GM20000 (cell line): ENCODE measurements around the gene ASTN2.

Experiments
- DNase-seq: peaks from one replicate; pipeline ENCODE4 v3.0.0; 2012; ENCODE audit warnings: low spot score
- TF ChIP-seq, protein P1 (sequence below): IDR thresholded peaks from 2 replicates; pipeline ENCODE4 v1.5.1; 2012; ENCODE audit warnings: mild to moderate bottlenecking, control low read depth; ENCODE audit errors: extremely low read depth, missing control alignments

ASTN2 gene

DNA sequence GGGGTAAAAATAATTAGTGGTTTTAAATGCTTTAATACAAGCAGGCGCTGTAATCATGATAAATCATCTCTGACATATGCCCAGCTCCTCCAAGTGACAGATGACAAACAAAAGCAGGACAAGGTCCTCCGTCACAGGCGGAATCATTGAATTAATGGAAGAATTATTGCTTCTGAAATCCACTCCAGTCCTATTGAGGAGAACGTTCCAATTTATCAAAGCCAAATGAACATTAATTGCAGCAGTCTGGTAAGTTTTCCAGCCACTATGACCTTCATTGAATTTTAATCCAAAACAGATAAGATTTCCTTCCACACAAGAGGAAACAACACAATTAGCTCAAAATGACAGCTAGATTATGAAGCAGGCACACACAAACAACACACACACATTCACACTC lies 136.8 kb downstream of the ASTN2 start:
- TF ChIP-seq, protein P1, sequence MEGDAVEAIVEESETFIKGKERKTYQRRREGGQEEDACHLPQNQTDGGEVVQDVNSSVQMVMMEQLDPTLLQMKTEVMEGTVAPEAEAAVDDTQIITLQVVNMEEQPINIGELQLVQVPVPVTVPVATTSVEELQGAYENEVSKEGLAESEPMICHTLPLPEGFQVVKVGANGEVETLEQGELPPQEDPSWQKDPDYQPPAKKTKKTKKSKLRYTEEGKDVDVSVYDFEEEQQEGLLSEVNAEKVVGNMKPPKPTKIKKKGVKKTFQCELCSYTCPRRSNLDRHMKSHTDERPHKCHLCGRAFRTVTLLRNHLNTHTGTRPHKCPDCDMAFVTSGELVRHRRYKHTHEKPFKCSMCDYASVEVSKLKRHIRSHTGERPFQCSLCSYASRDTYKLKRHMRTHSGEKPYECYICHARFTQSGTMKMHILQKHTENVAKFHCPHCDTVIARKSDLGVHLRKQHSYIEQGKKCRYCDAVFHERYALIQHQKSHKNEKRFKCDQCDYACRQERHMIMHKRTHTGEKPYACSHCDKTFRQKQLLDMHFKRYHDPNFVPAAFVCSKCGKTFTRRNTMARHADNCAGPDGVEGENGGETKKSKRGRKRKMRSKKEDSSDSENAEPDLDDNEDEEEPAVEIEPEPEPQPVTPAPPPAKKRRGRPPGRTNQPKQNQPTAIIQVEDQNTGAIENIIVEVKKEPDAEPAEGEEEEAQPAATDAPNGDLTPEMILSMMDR, result no peak
- DNase-seq, result no peak

DNA sequence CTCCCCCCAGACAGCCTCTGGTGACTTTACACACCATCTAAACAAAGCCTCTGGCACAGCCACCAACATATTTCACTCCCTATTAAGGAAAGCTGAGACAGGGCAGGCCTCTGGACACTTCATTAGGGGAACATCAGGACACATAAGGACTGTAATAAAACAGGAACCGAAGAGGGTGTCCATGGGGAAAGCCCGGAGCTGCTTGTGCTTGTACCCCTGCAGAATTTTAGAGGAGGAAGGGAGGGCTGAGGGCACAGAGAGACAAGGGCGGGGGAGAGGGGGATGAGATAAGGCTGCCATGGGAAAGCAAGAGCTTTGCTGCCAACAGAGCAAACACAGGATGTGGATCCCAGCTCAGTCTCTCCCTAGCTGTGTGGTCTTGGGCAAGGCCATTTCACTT lies 138.4 kb downstream of the ASTN2 start:
- no peak for DNase-seq
- TF ChIP-seq, protein P1, result no peak

DNA sequence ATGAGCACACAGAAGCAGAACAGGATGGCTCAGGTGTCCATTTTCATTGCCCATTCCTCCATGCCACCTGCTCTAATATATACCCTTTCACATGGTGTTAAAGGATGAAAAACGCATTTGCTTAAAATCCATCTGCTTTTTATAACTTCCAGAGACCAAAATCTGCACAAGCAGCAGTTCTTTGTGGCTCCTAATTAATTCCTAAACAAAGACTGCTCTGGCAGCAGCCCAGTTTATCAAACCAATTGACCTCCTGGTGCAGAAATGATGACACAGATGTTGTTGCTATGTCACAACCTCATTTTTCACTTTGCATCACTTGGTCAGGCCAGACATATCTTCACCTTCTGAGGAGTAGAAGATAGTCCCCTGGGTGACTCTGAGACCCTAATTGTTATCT lies 141.2 kb downstream of the ASTN2 start:
- TF ChIP-seq, protein P1, result no peak
- no peak for DNase-seq

DNA sequence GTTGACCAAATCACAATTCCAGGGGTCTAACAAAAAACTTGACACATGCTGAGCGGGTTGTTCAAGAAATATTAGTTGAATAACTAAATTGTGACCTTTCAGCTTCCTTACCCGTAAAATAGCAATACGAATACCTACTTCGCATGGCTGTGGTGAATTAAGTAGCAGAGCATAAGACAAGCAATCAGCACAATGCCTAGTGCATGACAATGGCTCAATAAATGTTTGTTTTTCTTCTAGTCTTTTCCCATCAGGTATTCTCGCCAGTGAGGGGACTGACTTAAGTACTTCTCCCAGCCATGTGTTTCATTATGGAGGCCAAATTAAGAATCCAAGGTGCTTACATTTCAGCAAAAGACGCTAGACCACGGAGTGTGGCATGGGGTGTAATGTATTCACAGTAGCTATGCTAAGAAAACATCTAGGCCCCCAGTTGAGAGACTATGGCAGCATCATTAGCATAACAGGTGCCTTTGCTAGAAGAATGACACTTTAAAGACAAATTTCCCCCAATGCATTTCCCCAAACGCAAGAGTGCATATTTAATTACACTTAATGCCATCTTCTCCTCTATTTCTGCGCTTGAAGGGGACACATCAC lies 145.9 kb downstream of the ASTN2 start:
- TF ChIP-seq, protein P1, result no peak
- DNase-seq, result no peak

DNA sequence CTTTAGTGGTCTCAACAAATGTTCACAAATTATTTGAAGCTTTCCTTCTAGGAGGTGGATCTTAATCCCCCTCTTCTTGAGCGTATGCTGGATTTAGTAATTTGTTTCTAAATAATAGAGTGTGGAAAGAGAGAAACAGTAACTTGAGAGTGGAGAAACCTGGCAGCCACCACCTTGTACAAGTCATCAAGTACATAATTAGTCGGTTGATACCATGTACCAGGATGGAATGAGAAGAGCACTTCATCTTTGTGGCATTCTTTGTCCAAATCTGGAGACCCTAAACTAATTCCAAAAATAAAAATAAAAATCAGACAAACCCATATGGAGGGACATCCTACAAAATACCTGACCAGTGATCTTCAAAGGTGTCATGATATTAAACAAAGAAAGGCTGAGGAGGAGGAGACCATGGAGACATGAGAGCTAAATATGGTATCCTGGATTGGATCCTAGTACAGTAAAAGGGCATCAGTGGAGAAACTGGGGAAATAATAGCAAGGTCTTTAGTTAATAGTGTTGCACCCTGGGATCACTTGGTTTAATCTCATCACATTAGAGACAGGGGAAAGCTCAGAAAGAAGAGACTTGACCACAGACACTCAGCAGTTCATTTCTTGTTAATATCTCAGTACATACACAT lies 147.9 kb downstream of the ASTN2 start:
- no peak for DNase-seq
- TF ChIP-seq, protein P1, result no peak

DNA sequence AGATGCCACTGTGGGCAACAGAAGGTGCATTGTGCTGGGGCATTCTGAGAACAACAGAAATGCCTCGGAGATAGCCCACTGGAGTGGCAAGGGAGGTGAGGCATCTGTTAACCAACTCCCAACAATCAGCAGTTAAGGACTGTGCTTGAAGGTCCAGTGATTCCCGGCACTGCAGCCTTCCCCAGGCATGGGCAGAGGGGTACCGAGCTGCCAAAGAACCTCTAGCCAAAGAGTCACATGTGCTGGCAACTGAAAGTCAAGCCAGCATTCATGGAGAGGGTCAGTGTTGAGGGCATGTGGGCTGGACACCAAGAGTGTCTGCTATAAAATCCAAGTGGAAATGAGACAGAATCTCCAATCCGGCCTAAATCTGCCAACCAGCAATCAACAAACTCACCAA lies 149.6 kb downstream of the ASTN2 start:
- no peak for DNase-seq
- TF ChIP-seq, protein P1, result no peak

DNA sequence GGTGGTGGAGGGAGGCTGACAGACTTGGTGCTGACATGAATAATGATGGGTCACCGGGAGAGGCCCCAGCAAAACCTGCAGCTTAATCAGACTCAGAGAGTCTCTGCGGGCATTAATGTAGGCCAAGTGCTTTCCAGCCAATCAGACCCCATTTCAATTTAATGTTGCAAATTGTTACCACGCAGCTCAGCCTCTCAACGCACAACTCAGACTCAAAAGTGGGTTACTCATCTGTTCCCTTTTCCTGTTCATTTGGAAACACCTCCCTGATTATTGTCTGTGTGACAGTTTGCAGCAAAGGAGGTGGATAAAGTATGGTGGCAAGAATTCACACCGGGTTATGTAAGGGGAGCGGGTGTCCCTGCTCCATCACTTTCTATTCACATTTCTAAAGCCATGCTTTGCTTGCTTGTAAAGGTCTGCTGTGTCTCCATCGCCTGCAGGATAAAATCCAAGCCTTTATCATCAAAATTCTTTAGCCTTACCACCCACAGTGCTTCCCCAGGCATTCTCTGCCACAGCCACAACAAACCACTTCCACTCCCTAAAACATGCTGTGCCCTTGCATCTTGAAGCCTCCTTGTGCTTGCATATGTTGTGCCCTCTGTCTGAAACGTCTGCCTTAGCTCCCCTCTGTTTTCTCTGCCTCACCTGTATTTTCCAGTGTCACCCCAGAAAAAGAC lies 156.5 kb downstream of the ASTN2 start:
- TF ChIP-seq, protein P1, result no peak
- no peak for DNase-seq
